NT2/D1 (cell line): ENCODE results near the gene GLUL.

Experiments used
- YY1 ChIP-seq: IDR thresholded peaks from 2 replicates; pipeline ENCODE4 v1.6.1; 2011; ENCODE audit not compliant: insufficient read length, insufficient read depth
- ZNF274 ChIP-seq: IDR thresholded peaks from 2 replicates; pipeline ENCODE4 v1.6.1; 2011; ENCODE audit warnings: mild to moderate bottlenecking, low read depth, low read length

GRCh38 chr1:182431278-182431677 is 39.7 kb upstream of the GLUL start:
- TF ChIP-seq YY1 (no peak), ZNF274 (no peak)
